22Rv1 (cell line): Measurements from ENCODE around the gene ATOH1.

Experiments used
- ZFX ChIP-seq: fragments of 450-650 bp; IDR thresholded peaks from 2 replicates; pipeline ENCODE4 v1.6.1; 2017; ENCODE audit warnings: antibody characterized with exemption, borderline replicate concordance
- TF ChIP-seq, protein P1 (sequence below): fragments of 450-650 bp; IDR thresholded peaks from 2 replicates; pipeline ENCODE4 v1.5.1; 2017; ENCODE audit warnings: mild to moderate bottlenecking

DNA sequence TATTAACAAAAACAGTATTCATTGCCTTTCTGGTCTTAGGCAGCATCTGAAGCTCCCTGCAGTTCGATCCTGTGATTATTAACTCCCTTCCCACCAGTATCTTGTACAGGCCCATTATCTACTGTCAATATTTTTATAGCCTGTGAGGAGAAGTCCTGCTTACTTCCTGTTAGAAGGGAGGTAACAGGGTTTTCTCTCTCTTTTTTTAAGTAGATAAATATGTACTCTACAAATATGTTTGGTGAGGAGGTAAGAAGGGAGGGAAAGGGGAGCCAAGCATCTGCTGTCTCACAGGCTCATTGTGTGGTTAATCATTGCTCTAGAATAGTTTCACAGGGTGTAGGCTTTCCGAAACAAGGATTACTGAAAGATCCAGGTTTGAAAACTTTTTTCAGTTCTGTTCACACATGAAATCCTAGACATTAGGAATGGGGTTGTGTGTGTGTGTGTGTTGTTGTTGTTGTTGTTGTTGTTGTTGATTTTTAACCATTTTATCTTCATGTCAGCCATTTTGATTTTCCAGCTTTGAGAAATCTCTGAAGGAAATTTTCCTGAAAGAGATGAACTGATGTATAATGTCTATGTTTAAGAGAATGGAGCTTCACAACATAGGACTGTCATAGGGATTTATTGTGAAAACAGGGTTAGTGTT is 14.2 kb downstream of the ATOH1 start:
- TF ChIP-seq, protein P1, sequence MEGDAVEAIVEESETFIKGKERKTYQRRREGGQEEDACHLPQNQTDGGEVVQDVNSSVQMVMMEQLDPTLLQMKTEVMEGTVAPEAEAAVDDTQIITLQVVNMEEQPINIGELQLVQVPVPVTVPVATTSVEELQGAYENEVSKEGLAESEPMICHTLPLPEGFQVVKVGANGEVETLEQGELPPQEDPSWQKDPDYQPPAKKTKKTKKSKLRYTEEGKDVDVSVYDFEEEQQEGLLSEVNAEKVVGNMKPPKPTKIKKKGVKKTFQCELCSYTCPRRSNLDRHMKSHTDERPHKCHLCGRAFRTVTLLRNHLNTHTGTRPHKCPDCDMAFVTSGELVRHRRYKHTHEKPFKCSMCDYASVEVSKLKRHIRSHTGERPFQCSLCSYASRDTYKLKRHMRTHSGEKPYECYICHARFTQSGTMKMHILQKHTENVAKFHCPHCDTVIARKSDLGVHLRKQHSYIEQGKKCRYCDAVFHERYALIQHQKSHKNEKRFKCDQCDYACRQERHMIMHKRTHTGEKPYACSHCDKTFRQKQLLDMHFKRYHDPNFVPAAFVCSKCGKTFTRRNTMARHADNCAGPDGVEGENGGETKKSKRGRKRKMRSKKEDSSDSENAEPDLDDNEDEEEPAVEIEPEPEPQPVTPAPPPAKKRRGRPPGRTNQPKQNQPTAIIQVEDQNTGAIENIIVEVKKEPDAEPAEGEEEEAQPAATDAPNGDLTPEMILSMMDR = no peak
- no peak for TF ChIP-seq ZFX
